Fibroblast of the conjunctiva (primary cell): ENCODE measurements around the gene STRIP2.

Experiments
- DNase-seq: peaks from one replicate; pipeline ENCODE4 v3.0.0-alpha.2; 2010; ENCODE audit warnings: low read depth

The STRIP2 gene

DNA sequence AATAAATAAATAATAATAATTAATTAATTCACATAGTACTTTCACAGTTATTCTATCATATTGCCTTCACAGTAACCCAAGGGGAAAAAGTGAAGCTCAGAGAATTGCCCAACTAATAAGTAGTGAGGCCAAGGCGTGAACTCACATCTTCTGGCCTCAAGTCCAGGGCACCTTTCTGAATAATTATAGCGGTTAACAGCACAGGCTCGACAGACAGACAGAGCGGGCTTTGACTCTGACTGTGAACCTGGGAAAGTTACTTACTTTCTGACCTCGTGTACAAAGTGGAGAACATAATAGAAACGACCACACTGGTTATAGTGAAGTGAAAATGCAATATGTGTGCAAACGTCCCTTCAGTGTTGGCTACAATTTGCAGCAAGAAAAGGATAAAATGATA is 62.4 kb downstream of the STRIP2 start:
- DNase-seq: no peak

DNA sequence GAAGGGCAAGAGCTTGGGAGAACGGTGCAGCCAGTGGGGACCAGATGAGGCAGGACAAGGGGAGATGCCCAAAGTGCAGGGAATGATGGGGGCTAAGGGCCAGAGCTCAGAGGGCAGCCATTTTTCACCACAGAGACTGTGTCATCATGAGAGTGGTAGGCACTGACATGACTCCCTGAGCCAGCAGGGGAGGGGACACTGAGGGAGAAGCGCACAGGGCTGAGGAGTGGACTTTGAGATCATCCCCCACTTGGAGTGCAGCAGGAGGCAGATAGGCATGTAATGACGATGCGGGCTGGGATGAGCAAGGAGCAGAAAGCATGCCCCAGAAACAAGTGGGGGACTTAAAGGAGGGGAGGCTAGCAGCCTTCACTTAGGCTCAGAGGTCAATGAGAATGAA is 62.9 kb downstream of the STRIP2 start:
- no peak for DNase-seq

DNA sequence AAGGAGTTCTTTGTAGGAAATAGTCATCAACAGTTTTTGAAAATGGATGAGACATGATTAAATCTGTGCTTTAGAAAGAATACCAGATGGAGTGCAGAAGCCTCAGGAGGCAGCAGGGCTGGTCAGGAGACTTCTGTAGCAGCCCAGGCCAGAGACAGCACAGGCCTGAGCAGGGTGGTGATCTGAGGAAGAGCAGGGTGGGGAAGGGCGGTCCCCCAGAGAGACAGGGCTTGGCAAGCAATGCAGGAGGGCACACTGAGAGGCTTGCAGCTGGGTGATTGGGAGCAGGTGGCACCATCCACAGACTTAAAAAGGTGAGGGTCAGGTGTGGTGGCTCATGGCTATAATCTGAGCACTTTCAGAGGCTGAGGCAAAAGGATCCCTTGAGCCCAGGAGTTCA is 63.8 kb downstream of the STRIP2 start:
- DNase-seq: no peak

DNA sequence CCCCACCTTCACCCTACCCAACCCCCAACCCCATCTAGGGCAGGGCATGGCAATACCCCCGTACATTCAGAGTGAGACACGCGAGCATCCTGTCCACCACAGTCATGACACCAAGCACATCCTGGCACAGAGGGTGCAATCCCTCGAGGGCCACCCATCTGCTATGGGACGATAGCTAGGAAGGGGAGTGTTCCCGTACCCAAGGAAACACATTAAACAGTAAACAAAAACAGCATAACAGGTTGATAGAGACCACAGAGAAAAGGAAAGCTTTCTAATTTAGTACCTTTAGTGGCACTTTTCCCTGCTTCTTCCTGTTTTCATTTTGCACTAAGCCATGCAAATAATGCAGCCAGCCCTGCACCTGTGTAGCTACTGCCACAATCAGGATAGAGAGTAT is 65.8 kb downstream of the STRIP2 start:
- no peak for DNase-seq

DNA sequence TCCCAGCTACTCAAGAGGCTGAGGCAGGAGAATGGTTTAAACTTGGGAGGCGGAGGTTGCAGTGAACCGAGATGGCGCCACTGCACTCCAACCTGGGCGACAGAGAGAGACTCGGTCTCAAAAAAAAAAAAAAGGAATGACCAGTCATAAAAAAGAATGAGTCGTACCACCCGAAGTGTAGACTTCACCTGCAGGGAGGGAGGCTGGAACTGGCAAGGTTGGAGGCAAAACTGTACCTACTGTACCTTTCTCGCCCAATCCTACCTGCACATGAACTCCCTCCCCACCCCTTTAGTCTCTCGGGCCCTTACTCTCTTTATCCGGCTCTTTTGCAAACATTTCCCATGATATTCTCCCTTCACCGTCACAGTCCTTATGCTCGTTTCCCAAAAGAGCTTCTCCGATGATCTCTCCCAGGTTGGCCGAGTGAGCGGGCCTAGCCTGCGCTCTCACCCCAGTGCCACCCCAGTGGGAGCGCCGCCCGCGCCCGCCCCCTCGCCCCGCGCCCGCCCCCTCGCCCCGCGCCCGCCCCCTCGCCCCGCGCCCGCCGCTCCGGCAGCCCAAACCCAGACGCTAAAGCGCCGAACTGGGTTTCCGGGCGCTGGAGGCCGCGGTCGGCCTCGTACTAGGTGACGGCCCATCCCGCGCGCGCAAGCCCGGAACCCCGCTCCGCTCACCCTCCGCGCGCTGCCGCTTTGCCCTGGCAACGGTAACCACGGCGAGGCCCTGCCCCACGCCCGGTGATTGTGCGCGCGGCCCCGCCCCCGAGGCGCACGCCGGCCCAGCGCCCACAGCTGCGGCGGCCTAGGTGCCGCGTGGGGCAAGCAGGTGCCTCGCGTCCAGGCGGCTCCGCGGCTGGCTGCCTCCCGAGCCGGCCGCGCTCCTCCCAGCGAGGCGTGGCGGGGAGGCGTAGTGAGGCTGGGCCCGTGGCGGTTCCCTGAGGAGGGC is 67.8 kb downstream of the STRIP2 start, which contains the start of gene SMKR1:
SMKR1 (plus strand) TSS at position 772 of the 948 bp plus-strand sequence. CDS start 294 bp downstream, outside the sequence.
- no peak for DNase-seq

DNA sequence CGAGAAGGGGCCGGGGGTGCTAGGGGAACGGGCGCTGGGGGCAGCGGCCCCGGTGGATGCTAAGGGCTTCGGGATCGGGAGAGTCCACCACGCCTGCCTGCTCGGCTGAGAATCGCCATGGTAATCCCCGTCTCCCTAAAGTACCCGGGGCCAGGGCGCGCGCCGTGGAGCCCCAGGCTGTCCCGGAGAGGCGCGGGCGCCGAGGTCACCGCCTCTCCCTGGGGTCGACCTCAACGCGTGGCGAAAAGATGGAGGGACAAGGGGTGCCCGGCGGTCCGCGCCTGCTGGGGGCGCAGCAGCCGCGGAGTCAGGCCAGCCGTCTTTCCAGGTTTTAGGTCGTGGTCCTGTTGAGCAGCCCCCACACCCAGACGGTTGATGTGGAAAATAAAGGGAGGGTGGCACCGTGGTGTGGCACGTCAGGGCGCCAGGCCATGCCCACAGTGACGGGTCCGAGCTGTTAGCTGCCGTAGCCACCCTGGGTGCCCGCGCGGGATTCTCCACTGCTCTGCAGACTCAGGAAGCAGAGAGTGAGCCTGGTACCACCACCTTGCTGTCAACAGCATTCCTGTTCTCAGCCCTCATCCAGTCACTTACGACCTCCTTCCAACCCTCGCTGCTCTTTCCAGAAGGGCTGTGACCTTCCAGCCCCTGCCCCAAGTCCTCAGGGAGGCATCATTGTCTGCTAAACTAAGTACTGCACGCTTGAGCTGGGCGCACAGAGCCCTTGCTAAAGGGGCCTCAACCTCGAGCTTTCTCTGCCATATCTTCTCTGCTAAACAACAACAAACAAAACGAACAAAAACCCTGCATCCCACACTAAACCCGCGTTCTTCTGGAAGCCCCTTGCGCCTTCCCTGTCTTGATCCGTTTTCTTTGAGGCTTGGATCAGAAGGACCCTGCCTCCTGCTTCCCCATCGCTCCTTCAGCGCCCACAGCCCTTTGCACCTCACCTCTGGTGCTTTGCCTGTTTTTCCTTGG is 68.8 kb downstream of the STRIP2 start:
- DNase-seq: no peak

DNA sequence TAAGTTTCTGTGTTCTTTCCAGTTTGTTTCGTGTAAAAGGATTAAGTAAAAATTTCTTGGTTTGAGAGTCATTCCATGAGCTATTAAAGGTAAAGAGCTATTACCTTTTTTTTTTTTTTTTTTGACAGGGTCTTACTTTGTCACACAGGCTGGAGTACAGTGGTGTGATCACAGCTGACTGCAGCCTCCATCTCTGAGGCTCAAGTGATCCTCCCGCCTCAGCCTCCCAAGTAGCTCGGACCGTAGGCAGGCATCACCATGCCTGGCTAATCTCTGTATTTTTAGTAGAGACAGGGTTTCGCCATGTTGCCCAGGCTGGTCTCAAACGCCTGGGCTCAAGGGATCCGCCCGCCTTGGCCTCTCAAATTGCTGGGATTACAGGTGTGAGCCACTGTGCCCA is 69.5 kb downstream of the STRIP2 start:
- no peak for DNase-seq

DNA sequence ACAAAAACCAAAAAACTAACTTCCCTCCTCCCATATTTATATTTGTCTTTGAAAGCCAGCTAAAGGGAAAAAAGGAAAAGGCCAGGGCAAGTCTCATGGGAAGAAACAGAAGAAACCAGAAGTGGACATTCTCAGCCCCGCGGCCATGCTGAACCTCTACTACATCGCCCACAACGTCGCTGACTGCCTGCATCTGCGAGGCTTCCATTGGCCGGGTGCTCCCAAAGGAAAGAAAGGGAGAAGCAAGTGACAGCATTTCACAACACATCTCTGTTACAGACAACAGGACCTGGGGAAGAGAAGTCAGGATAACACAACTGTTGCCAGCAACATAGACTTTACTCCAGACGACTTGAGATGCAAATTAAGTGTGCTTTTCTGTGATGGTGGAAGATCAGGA is 78.0 kb downstream of the STRIP2 start:
- no peak for DNase-seq

DNA sequence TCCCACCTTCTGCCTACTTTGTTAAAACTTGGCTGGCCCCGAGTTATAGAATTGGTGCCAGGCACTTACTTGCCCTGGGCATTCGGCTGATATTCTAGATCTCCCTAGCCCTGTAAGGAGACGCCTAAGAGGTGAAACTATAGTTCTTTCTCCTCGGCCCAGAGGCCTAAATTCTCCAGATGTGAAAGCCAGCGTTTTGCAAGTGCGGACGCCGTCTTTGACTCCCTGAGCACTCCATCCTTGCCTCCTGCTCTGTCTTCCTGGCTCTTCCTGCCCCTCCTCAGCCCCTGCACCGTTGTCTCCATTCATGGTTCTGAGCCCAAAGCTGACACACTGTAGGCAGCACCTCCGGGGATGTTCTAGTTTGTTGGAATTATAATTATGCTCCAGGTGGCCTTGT is 79.3 kb downstream of the STRIP2 start:
- no peak for DNase-seq

DNA sequence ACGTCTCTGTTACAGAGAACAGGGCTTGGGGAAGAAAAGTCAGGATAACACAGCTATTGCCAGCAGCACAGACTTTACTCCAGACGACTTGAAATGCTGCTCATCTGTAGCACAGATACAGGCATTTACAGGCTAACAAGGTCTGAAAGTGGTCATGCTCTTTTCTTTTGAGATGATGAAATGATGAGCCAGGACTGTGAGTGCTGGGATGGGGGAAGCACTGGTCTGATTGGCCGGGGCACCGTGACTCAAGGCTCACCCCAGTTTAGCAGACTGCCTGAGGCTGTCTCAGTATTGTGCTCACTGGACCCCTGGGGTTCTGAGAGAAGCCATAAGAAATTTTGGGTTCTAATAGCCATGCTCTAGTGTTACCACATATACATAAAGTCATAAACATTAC is 80.5 kb downstream of the STRIP2 start:
- DNase-seq: no peak

DNA sequence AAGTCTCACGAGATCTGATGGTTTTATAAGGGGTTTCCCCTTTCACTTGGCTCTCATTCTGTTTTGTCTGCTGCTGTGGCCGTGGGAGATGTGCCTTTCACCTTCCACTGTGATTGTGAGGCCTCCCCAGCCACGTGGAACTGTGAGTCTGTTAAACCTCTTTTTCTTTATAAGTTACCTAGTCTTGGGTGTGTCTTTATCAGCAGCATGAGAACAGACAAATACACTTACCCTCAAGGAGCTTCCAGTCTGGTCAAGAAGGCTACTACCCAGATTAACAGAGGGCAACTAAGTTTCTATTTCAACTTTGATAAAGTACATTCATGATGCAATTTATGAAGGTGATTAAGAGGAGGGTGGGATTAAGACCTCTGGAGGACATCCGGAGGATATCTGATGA is 81.1 kb downstream of the STRIP2 start:
- no peak for DNase-seq

DNA sequence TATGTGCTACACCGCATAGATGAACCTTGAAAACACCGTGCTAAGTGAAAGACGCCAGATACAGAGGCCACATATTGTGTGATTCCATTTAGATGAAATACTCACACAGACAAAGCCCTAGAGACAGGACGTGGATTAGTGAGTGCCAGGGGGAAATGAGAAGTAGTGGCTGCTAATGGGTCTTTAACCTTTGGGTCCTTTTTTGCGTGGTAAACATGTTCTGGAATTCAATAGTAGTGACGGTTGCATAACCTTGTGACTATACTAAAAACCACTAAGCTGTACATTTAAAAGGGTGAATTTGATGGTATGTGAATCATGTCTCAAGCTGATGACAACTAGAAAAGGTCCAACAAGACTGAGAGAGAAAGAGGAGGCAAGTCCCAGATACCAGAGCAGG is 83.7 kb downstream of the STRIP2 start:
- DNase-seq: no peak

DNA sequence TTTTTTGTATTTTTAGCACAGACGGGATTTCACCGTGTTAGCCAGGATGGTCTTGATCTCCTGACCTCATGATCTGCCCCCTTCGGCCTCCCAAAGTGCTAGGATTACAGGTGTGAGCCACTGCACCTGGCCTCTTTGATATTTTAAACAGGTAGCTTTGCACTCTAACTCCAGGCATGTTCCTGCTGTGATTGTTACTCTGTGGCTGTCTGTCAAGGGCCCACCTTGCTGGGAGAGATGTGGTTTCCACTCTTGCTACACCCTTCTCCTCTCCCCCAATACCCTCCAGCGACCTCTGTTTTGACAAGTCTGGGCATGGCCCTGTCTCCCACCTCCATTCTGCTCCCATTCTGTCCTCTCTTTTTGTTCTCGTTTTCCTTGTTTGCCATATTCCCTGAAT is 85.2 kb downstream of the STRIP2 start:
- DNase-seq: no peak

DNA sequence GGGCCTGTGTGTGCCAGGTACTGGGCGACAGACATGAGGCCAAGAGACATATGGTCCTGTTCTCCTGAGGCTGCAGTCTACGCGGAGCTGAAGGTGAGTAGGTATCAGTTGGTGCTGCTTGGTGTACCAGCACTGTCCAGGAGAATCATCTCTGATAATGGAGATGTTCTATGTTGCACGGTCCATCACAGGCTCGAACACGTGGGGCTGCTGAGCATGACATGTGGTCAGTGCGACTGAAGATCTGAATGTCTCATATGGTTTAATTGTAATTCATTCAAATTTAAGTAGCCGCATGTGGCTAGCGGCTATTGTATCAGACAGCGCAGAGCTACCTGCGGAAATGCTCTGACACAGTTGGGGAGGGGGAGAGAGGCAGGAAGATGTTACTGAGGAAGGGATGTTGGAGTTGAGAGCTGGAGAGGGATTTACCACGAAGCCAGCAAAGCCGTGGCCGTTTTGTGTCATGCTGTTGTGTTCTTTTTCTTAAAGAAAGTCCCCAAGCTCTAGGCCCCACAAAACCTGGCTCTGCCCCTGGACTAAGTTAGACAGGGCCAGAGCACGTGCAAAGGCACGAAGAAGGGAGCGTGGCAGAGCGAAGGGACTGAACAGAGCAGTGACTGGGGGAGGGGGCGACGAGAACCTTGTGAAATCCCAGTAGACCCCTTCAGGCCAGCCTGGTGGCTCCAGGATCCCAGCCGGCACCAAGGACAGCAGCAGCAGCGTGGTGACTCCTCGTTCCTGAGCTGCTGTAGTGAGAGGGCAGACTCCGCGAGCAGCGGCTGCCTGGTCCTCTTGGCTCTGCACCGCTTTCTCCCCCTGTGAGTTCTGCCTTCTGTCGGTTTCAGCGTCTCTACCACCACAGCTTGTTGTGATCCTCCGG is 88.1 kb downstream of the STRIP2 start:
- no peak for DNase-seq

DNA sequence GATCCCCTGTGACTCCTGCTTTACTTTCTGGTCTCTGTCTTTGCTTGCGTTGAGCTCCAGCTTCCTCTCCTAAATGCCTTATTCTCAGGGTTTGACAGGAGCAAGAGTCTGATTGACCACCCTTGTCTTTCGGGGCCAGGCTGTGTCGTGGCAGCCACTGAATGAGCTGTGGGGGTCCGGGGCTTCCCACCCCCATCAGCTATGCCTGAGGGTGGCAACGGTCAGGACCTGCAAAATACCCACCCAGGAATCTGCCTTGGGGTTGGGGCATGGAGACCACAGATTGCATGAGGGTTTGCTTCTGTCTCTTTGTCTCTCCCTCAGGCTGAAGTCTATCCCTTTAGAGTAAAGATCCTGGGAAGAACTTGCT is 88.7 kb downstream of the STRIP2 start:
- DNase-seq: no peak

DNA sequence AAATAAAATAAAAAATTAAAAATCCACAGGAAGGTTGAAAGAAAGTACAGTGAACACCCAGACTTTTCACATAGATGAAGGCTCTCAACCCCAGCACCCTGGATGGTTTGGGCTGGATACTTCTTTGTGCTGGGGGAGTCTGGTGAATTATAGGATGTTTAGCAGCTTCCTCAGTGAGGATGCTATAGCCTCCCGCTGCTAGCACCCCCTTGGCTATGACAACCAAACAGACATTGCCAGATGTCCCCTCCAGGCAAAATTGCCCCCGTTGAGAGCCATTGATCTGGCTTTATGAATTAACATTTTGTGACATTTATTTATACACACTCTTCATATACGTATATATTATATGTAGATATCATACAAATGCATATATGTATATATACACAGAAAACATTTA is 89.7 kb downstream of the STRIP2 start:
- DNase-seq: no peak

DNA sequence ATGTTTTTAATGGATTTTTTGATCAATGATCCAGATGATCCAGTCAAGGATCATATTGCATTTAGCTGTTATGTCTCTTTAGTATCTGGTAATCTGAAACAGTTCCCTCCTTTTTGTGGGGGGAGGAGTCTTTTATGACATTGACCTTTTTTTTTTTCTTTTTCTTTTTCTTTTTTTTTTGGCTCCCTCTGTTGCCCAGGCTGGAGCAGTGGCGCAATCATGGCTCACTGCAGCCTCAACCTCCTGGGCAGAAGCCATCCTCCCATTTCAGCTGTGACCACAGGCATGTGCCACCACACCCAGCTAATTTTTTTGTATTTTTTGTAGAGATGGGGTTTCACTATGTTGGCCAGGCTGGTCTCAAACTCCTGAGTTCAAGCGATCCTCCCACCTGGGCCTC is 90.2 kb downstream of the STRIP2 start:
- DNase-seq: peak; percentile 68

DNA sequence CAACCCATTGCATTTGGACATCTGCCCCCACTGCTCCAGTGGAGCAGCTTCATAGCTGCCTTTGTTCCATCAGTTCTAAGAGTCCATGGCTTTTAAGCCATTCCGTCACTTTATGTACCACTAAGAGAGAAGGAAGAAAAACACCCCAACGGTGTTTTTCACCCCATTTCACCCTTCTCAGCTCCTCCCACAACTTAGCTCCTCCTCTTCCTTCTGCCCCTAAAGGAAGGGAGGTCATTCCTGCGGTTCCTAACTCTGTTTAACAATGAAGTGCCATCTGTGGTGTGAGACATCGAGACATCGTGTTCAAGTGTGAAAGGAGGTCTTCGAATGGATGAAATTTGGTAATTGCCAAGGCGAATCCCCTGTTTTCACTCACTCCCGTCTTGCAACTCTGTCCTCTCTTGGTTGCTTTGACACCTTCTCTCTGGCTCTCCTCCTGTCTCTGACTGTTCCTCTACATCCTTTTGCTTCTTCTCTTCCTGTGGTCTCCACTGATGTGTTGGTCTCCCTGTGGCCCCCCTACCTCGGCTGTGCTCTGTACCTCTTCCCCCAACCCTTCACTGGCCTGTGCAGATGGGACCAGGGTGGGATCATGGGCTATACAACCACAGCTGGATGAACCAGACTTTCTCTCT is 91.1 kb downstream of the STRIP2 start:
- no peak for DNase-seq

DNA sequence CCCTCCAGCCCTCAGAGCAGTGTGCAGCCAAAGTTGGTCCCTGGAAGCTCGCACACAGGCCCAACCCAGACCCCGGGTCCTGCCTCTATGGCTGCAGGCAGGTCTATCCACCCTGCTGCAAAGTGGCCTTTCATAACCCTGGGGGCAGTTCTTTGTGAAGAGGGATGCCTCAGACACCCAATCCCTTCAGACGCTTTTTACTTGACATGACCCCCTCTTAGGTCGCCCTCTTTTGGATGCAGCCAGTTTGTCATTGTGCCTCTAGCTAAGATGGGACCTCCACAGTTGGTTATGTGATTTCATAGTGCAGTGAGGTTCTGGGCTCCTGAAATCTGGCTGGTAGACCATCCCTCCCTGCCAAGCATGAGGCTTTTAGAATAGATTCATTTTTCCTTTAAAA is 95.4 kb downstream of the STRIP2 start:
- DNase-seq: no peak

DNA sequence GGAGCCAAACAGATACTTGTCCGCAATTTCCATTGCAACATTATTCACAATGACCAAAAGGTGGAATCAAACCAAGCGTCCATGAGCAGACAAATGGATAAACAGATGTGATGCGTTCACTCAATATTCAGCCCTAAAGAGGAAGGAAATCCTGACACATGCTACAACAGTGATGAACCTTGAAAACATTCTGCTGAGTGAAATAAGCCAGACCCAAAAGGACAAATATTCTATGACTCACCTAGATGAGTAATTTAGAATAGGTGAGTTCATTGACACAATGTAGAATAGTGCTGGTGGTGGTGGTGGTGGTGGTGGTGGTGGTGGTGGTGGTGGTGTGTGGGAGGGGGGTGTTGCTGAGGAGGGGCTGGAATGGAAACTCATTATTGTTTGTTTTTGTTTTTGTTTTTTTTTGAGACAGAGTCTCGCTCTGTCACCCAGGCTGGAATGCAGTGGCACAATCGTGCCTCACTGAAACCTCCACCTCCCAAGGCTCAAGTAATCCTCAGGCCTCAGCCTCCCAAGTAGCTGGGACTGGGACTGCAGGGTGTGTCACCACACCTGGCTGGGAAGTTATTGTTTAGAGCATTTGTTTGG is 96.7 kb downstream of the STRIP2 start:
- no peak for DNase-seq

DNA sequence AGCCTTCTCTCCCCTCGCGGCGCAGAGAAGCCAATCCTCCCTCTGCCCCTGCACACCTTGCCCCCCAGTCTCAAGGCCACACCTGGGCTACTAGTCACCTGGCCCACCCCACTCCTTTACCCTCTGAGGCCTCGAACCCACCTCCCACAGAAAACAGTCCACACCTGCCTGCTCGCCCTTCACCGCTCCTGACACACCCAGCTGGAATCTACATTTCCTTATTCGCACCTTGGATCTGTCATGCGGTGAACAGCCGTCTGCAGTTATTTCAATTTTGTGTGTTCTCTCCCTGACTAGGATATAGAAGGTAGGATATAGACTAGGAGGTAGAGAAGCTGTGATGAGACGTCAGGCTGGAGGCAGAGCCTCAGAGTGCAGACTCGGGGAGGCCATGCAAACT is 97.5 kb downstream of the STRIP2 start:
- no peak for DNase-seq
